HG02884 (cell line): ENCODE results near the gene PTPRR.

Experiments
- ATAC-seq: cut with Tn5 transposase; IDR thresholded peaks from one replicate; pipeline ENCODE4 v1.9.1; 2021; ENCODE audit warnings: mild to moderate bottlenecking, moderate library complexity; ENCODE audit not compliant: unreplicated experiment

The PTPRR gene

GRCh38 chr12:70919176-70919575, 1.4 kb downstream of the PTPRR start:
- no peak for ATAC-seq

- ATAC-seq: no peak
Observed at GRCh38 chr12:70918321-70918720, 2.2 kb downstream of the PTPRR start.

GRCh38 chr12:70910666-70911065, 9.9 kb downstream of the PTPRR start:
- ATAC-seq: no peak

- ATAC-seq: no peak
Observed at GRCh38 chr12:70908978-70909377, 11.6 kb downstream of the PTPRR start.

- no peak for ATAC-seq
Observed at GRCh38 chr12:70907412-70907811, 13.1 kb downstream of the PTPRR start.

GRCh38 chr12:70895956-70896355, 24.6 kb downstream of the PTPRR start:
- no peak for ATAC-seq

- no peak for ATAC-seq
Observed at GRCh38 chr12:70892593-70892992, 27.9 kb downstream of the PTPRR start.

- no peak for ATAC-seq
Observed at GRCh38 chr12:70890895-70891832, 29.4 kb downstream of the PTPRR start.

GRCh38 chr12:70885956-70886355, 34.6 kb downstream of the PTPRR start:
- no peak for ATAC-seq

GRCh38 chr12:70883855-70884254, 36.7 kb downstream of the PTPRR start:
- no peak for ATAC-seq

- ATAC-seq: no peak
Observed at GRCh38 chr12:70880744-70881143, 39.8 kb downstream of the PTPRR start.

- ATAC-seq: no peak
Observed at GRCh38 chr12:70876952-70877351, 43.6 kb downstream of the PTPRR start.

GRCh38 chr12:70875628-70876027, 44.9 kb downstream of the PTPRR start:
- ATAC-seq: no peak

- ATAC-seq: no peak
Observed at GRCh38 chr12:70854881-70855568, 65.5 kb downstream of the PTPRR start.

- ATAC-seq: no peak
Observed at GRCh38 chr12:70854138-70854537, 66.4 kb downstream of the PTPRR start.

- no peak for ATAC-seq
Observed at GRCh38 chr12:70853326-70853725, 67.2 kb downstream of the PTPRR start.

- no peak for ATAC-seq
Observed at GRCh38 chr12:70852416-70853150, 68.0 kb downstream of the PTPRR start.

- ATAC-seq: no peak
Observed at GRCh38 chr12:70849265-70849960, 71.1 kb downstream of the PTPRR start.

- no peak for ATAC-seq
Observed at GRCh38 chr12:70847871-70848270, 72.7 kb downstream of the PTPRR start.

GRCh38 chr12:70845268-70845667, 75.3 kb downstream of the PTPRR start:
- ATAC-seq: no peak

GRCh38 chr12:70843363-70843762, 77.2 kb downstream of the PTPRR start:
- ATAC-seq: no peak
